ENCODE results near the gene SPP1. TPM values are rescaled to one million over a fixed set of nuclear protein-coding genes. Genes with fewer than 3 reads are reported as not detected.

Gene SPP1
- polyA plus RNA-seq, 3 donors: 0.08 TPM; not detected in 2

GRCh38 chr4:87979810-87980209 is 4.3 kb downstream of the SPP1 start:
- Mint-ChIP-seq H3K27ac (no peak overlapping the region), H3K27me3 (ENCODE audit: low read depth in 3 of 3) (peaks cover 5 to 11% (median 5%) of the 10 kb centered on the region in 3 donors), H3K4me1 (peaks cover 7% of the 10 kb centered on the region), H3K4me3 (no peak overlapping the region), H3K36me3 (no peaks in the 10 kb centered on the region), H3K9me3 (no peaks in the 10 kb centered on the region)
- intact Hi-C loops (cut with micrococcal nuclease): loop anchor here (10.0 kb wide), 1 partner anchor 305 kb away; no protein-coding TSS in a partner anchor
- Histone ChIP-seq H3K4me2 (replicated peaks; ENCODE audit: extremely low read depth, low read length, poor library complexity, severe bottlenecking) (no peak overlapping the region), H3K79me2 (ENCODE audit: insufficient read depth, low read length) (no peaks in the 10 kb centered on the region), H2AFZ (ENCODE audit: insufficient read depth, low read depth, low read length, poor library complexity, severe bottlenecking) (no peak overlapping the region), H3K9me3 (replicated peaks in 1 of 2; ENCODE audit: control insufficient read depth in 1 of 2, insufficient read depth in 1 of 2, low read length in 2 of 2) (no peaks in the 10 kb centered on the region), H4K20me1 (ENCODE audit: insufficient read depth, low read length) (no peaks in the 10 kb centered on the region), H3K27me3 (ENCODE audit: control insufficient read depth in 2 of 2, insufficient read depth in 2 of 2, low read length in 2 of 2) (peaks cover 5 to 11% of the 10 kb centered on the region in 2 donors), H3K4me1 (ENCODE audit: control insufficient read depth in 1 of 2, insufficient read depth in 2 of 2, low read length in 2 of 2) (peaks cover 9 to 11% of the 10 kb centered on the region in 2 donors), H3K4me3 (replicated peaks in 1 of 3; ENCODE audit: low read depth in 2 of 3, low read length in 3 of 3) (no peak overlapping the region), H3K27ac (ENCODE audit: low read depth in 1 of 2, low read length in 2 of 2) (no peak overlapping the region), H3K36me3 (replicated peaks in 1 of 2; ENCODE audit: control insufficient read depth in 1 of 2, insufficient read depth in 2 of 2, low read length in 2 of 2) (no peaks in the 10 kb centered on the region), H3K9ac (ENCODE audit: insufficient read depth, low read length, poor library complexity, severe bottlenecking) (no peak overlapping the region)
- TF ChIP-seq CTCF (IDR thresholded peaks at IDR 0.05): no peak
- WGBS (ENCODE audit: insufficient coverage): no CpG with 5 or more reads among the region's 1 CpG
- no peak for DNase-seq

- DNase-seq: no peak
- no peaks in the 10 kb centered on the region for H3K4me1 ChIP-seq (ENCODE audit: control insufficient read depth in 1 of 2, insufficient read depth in 2 of 2, low read length in 2 of 2)
- H4K20me1 ChIP-seq (ENCODE audit: insufficient read depth, low read length): no peaks in the 10 kb centered on the region
- no peak overlapping the region for H3K27ac ChIP-seq (ENCODE audit: low read depth in 1 of 2, low read length in 2 of 2)
- intact Hi-C loops (cut with micrococcal nuclease): loop anchor here (10.0 kb wide), 1 partner anchor 307 kb away; no protein-coding TSS in a partner anchor
- H3K4me3 ChIP-seq (replicated peaks in 1 of 3; ENCODE audit: low read depth in 2 of 3, low read length in 3 of 3): no peak overlapping the region
- H3K4me3 Mint-ChIP-seq: no peak overlapping the region
- no peaks in the 10 kb centered on the region for H3K36me3 Mint-ChIP-seq
- H3K79me2 ChIP-seq (ENCODE audit: insufficient read depth, low read length): no peaks in the 10 kb centered on the region
- no peaks in the 10 kb centered on the region for H3K9me3 ChIP-seq (replicated peaks in 1 of 2; ENCODE audit: control insufficient read depth in 1 of 2, insufficient read depth in 1 of 2, low read length in 2 of 2)
- H3K27ac Mint-ChIP-seq: no peak overlapping the region
- no peaks in the 10 kb centered on the region for H3K36me3 ChIP-seq (replicated peaks in 1 of 2; ENCODE audit: control insufficient read depth in 1 of 2, insufficient read depth in 2 of 2, low read length in 2 of 2)
- H3K9ac ChIP-seq (ENCODE audit: insufficient read depth, low read length, poor library complexity, severe bottlenecking): no peak overlapping the region
- H3K27me3 Mint-ChIP-seq (ENCODE audit: low read depth in 3 of 3): peaks cover 0 to 4% (median 1%) of the 10 kb centered on the region in 3 donors
- H3K4me1 Mint-ChIP-seq: peaks cover 2% of the 10 kb centered on the region
- peaks cover 2 to 3% of the 10 kb centered on the region in 2 donors for H3K27me3 ChIP-seq (ENCODE audit: control insufficient read depth in 2 of 2, insufficient read depth in 2 of 2, low read length in 2 of 2)
- TF ChIP-seq CTCF (IDR thresholded peaks at IDR 0.05): no peak
- WGBS (ENCODE audit: insufficient coverage): 97% methylated on average over 4 of the region's 8 CpGs
- no peak overlapping the region for H3K4me2 ChIP-seq (replicated peaks; ENCODE audit: extremely low read depth, low read length, poor library complexity, severe bottlenecking)
- no peaks in the 10 kb centered on the region for H3K9me3 Mint-ChIP-seq
- no peak overlapping the region for H2AFZ ChIP-seq (ENCODE audit: insufficient read depth, low read depth, low read length, poor library complexity, severe bottlenecking)
Measured at GRCh38 chr4:87981486-87981885, 6.0 kb downstream of the SPP1 start.

Data from CD14-positive monocyte (primary cell).